ENCODE results near the gene MROH8.

DNA sequence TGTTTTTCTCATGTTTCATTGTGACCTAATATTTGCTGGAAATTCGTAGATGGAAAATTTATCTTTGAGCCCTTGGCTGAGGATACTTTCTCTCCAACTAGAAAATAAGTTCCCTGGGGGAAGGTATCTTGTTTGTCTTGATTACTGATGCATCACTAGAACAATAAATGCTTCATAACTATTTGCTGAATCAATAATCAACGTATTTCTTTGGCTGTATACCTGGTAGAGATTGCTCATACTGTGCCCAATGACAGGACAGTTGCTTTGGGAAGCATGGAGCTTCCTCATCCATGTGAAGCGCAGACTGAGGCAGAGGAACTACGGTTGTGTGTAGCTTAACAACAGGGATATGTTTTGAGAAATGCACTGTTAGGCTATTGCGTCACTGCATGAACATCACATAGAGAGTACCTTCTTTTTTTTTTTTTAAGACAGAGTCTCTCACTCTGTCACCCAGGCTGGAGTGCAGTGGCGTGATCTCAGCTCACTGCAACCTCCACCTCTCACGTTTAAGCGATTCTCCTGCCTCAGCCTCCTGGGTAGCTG, 34.4 kb downstream of the MROH8 start:
- TF ChIP-seq, protein P1, sequence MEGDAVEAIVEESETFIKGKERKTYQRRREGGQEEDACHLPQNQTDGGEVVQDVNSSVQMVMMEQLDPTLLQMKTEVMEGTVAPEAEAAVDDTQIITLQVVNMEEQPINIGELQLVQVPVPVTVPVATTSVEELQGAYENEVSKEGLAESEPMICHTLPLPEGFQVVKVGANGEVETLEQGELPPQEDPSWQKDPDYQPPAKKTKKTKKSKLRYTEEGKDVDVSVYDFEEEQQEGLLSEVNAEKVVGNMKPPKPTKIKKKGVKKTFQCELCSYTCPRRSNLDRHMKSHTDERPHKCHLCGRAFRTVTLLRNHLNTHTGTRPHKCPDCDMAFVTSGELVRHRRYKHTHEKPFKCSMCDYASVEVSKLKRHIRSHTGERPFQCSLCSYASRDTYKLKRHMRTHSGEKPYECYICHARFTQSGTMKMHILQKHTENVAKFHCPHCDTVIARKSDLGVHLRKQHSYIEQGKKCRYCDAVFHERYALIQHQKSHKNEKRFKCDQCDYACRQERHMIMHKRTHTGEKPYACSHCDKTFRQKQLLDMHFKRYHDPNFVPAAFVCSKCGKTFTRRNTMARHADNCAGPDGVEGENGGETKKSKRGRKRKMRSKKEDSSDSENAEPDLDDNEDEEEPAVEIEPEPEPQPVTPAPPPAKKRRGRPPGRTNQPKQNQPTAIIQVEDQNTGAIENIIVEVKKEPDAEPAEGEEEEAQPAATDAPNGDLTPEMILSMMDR (conservative IDR thresholded peaks at IDR 0.05), result no peak
- no peak for TF ChIP-seq EZH2 (IDR thresholded peaks at IDR 0.05; ENCODE audit: low read depth)
